OCI-LY1 (cell line): ENCODE measurements around the gene RAD51B.

Experiments
- H2AFZ ChIP-seq: fragments of 200-600 bp; sonication (generic), shearing (Covaris generic); 2 replicates; pipeline ENCODE4 v1.6.0; 2014; ENCODE audit warnings: antibody characterized with exemption, mild to moderate bottlenecking, low read length
- H3F3A ChIP-seq: fragments of 200-600 bp; sonication (generic), shearing (Covaris generic); 2 replicates; pipeline ENCODE4 v1.6.0; 2014; ENCODE audit warnings: mild to moderate bottlenecking, antibody characterized with exemption, low read length, moderate library complexity; ENCODE audit not compliant: insufficient read depth
- H3K27ac ChIP-seq: fragments of 200-600 bp; sonication (generic); 2 replicates; pipeline ENCODE4 v1.5.1; 2014; ENCODE audit warnings: low read length, mixed run types, mild to moderate bottlenecking, low read depth; ENCODE audit not compliant: poor library complexity, severe bottlenecking
- H3K27me3 ChIP-seq: fragments of 200-600 bp; sonication (generic); 2 replicates; pipeline ENCODE4 v1.6.0; 2014; ENCODE audit warnings: antibody characterized with exemption, mild to moderate bottlenecking, low read length, moderate library complexity; ENCODE audit not compliant: insufficient read depth
- H3K36me3 ChIP-seq: fragments of 200-600 bp; sonication (generic); 2 replicates; pipeline ENCODE4 v1.6.1; 2014; ENCODE audit warnings: mild to moderate bottlenecking, antibody characterized with exemption, low read length, moderate library complexity, mixed read lengths; ENCODE audit not compliant: insufficient read depth
- H3K4me1 ChIP-seq: fragments of 200-600 bp; sonication (generic); 2 replicates; pipeline ENCODE4 v1.5.1; 2014; ENCODE audit warnings: mild to moderate bottlenecking, low read length, moderate library complexity; ENCODE audit not compliant: insufficient read depth, severe bottlenecking
- H3K4me2 ChIP-seq: fragments of 200-600 bp; sonication (generic), shearing (Covaris generic); 2 replicates; pipeline ENCODE4 v1.6.1; 2014; ENCODE audit warnings: low read length
- H3K4me3 ChIP-seq: fragments of 200-600 bp; sonication (generic); 2 replicates; pipeline ENCODE4 v1.5.1; 2014; ENCODE audit warnings: low read length, low read depth, mild to moderate bottlenecking, mixed read lengths; ENCODE audit not compliant: poor library complexity, severe bottlenecking
- H3K79me2 ChIP-seq: fragments of 200-600 bp; shearing (Covaris generic); 2 replicates; pipeline ENCODE4 v1.6.1; 2016; ENCODE audit warnings: mixed run types, low read length, mixed read lengths; ENCODE audit not compliant: insufficient read depth
- H3K9ac ChIP-seq: fragments of 200-600 bp; sonication (generic), shearing (Covaris generic); 2 replicates; pipeline ENCODE4 v1.6.1; 2014; ENCODE audit warnings: mild to moderate bottlenecking, low read length, mixed read lengths
- H3K9me2 ChIP-seq: fragments of 200-600 bp; sonication (generic), shearing (Covaris generic); 2 replicates; pipeline ENCODE4 v1.6.1; 2014; ENCODE audit warnings: low read depth, mild to moderate bottlenecking, low read length, mixed read lengths
- H3K9me3 ChIP-seq: fragments of 200-600 bp; shearing (Covaris generic); 2 replicates; pipeline ENCODE4 v1.6.1; 2014; ENCODE audit warnings: low read length, mixed read lengths
- H4K20me1 ChIP-seq: fragments of 200-600 bp; sonication (generic), shearing (Covaris generic); 2 replicates; pipeline ENCODE4 v1.6.0; 2016; ENCODE audit warnings: mild to moderate bottlenecking, low read length; ENCODE audit not compliant: insufficient read depth
- EZH2 ChIP-seq: fragments of 200-600 bp; sonication (generic), shearing (Covaris generic); IDR thresholded peaks from 2 replicates; pipeline ENCODE4 v1.8.0; 2017; ENCODE audit warnings: borderline replicate concordance, mixed run types, mild to moderate bottlenecking, antibody characterized with exemption, low read length, moderate library complexity, mixed read lengths
- TF ChIP-seq, protein P1 (sequence below): fragments of 200-600 bp; sonication (generic), shearing (Covaris generic); IDR thresholded peaks from 2 replicates; pipeline ENCODE4 v1.5.1; 2017; ENCODE audit warnings: mild to moderate bottlenecking, antibody characterized with exemption, low read length, moderate library complexity, mixed read lengths

RAD51B gene

DNA sequence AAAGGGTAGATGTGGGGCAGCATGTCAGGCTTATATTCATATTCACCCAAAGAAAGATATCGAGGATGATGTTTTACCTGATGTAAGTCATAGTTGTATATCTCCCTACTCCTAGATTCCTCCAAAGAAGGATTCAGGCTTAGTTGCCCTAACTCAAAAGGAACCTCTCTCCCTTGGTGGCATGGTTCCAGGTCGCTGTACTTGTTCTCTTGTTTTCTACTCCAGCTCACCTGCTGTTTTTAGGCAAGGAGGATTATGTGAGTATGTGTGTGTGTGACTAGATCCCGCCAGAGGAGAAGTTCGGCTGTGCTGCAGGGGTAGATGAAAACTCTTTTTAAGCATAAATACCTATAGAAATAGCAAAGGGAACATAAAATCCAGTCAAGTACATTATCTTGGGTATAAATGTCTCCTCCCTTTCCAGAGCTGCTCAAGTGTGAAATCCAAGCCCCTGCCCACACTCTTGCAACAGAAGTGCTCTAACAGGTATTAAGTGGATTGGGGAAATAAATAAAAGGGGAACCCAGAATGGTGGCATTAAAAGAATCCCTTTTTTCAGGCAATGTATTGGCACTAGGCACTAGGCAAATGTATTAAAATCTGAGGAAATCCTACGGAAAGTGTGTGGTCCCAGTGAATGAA, 597.6 kb downstream of the RAD51B start:
- no peak overlapping the region for H3K9ac ChIP-seq
- H3K27ac ChIP-seq: no peak overlapping the region
- no peak for TF ChIP-seq EZH2
- H3K4me3 ChIP-seq: no peak overlapping the region
- H3F3A ChIP-seq: no peaks in the 10 kb centered on the region
- H2AFZ ChIP-seq: no peak overlapping the region
- H3K36me3 ChIP-seq: no peaks in the 10 kb centered on the region
- H3K4me1 ChIP-seq: no peaks in the 10 kb centered on the region
- no peaks in the 10 kb centered on the region for H3K9me3 ChIP-seq
- no peaks in the 10 kb centered on the region for H4K20me1 ChIP-seq
- no peaks in the 10 kb centered on the region for H3K9me2 ChIP-seq
- no peak overlapping the region for H3K4me2 ChIP-seq
- no peaks in the 10 kb centered on the region for H3K27me3 ChIP-seq
- no peaks in the 10 kb centered on the region for H3K79me2 ChIP-seq

GRCh38 chr14:68418174-68419118, 598.9 kb downstream of the RAD51B start:
- Histone ChIP-seq H3K9me3 (no peaks in the 10 kb centered on the region), H3K79me2 (no peaks in the 10 kb centered on the region), H4K20me1 (no peaks in the 10 kb centered on the region), H2AFZ (no peak overlapping the region), H3K4me3 (no peak overlapping the region), H3K27me3 (no peaks in the 10 kb centered on the region), H3K36me3 (no peaks in the 10 kb centered on the region), H3F3A (no peaks in the 10 kb centered on the region), H3K9me2 (no peaks in the 10 kb centered on the region), H3K27ac (no peak overlapping the region), H3K4me2 (no peak overlapping the region), H3K4me1 (no peaks in the 10 kb centered on the region), H3K9ac (no peak overlapping the region)
- TF ChIP-seq, protein P1, sequence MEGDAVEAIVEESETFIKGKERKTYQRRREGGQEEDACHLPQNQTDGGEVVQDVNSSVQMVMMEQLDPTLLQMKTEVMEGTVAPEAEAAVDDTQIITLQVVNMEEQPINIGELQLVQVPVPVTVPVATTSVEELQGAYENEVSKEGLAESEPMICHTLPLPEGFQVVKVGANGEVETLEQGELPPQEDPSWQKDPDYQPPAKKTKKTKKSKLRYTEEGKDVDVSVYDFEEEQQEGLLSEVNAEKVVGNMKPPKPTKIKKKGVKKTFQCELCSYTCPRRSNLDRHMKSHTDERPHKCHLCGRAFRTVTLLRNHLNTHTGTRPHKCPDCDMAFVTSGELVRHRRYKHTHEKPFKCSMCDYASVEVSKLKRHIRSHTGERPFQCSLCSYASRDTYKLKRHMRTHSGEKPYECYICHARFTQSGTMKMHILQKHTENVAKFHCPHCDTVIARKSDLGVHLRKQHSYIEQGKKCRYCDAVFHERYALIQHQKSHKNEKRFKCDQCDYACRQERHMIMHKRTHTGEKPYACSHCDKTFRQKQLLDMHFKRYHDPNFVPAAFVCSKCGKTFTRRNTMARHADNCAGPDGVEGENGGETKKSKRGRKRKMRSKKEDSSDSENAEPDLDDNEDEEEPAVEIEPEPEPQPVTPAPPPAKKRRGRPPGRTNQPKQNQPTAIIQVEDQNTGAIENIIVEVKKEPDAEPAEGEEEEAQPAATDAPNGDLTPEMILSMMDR: no peak
- TF ChIP-seq EZH2: no peak

GRCh38 chr14:68420350-68420749, 600.8 kb downstream of the RAD51B start:
- no peak overlapping the region for H3K27ac ChIP-seq

More at GRCh38 chr14:68420350-68420749, 600.8 kb downstream of the RAD51B start:
- H3K36me3 ChIP-seq: no peaks in the 10 kb centered on the region
- no peaks in the 10 kb centered on the region for H3K4me1 ChIP-seq
- no peak overlapping the region for H3K4me2 ChIP-seq
- no peak overlapping the region for H3K9ac ChIP-seq
- H2AFZ ChIP-seq: no peak overlapping the region
- H4K20me1 ChIP-seq: no peaks in the 10 kb centered on the region
- H3K9me3 ChIP-seq: no peaks in the 10 kb centered on the region
- no peaks in the 10 kb centered on the region for H3K9me2 ChIP-seq
- H3K79me2 ChIP-seq: no peaks in the 10 kb centered on the region
- TF ChIP-seq, protein P1: no peak
- no peak for TF ChIP-seq EZH2
- no peaks in the 10 kb centered on the region for H3K27me3 ChIP-seq
- H3F3A ChIP-seq: no peaks in the 10 kb centered on the region
- no peak overlapping the region for H3K4me3 ChIP-seq
